WTC11 (cell line): Measurements from ENCODE around the gene ZNF480. TPM values are rescaled to one million over a fixed set of nuclear protein-coding genes. Genes with fewer than 3 reads are reported as not detected.

Experiments used
- ATAC-seq: fragments of 200-7000 bp; cut with Tn5 transposase; 2 replicates; pipeline ENCODE4 v1.10.0; 2021; ENCODE audit warnings: mild to moderate bottlenecking, moderate library complexity
- Bru-seq: library from RNA; stranded (reverse); fragments of 400-500 nt; gene quantifications from one replicate; lab custom pipeline; 2021; lab: Mats Ljungman, UMichigan
- CTCF ChIA-PET: fragments of 300-600 bp; sonication (Branson Sonifier 250); formaldehyde crosslinking; loops from one replicate; lab custom pipeline; 2021; ENCODE audit warnings: antibody characterized with exemption; lab: Charles Lee
- POLR2A ChIA-PET: fragments of 350-600 bp; sonication (Branson Sonifier 250); formaldehyde crosslinking; loops from one replicate; lab custom pipeline; 2021; ENCODE audit warnings: antibody characterized with exemption; lab: Charles Lee
- DNase-seq: peaks from one replicate; pipeline ENCODE4 v3.0.0; 2021; ENCODE audit warnings: low spot score
- H3K27ac Mint-ChIP-seq: 2 replicates; pipeline ENCODE4 v1.8.0; 2021; ENCODE audit warnings: mixed read lengths
- H3K27me3 Mint-ChIP-seq: 2 replicates; pipeline ENCODE4 v1.8.0; 2021; ENCODE audit warnings: low read depth, mild to moderate bottlenecking, moderate library complexity, mixed read lengths
- H3K36me3 Mint-ChIP-seq: 2 replicates; pipeline ENCODE4 v1.8.0; 2021; ENCODE audit warnings: mixed read lengths
- H3K4me1 Mint-ChIP-seq: 2 replicates; pipeline ENCODE4 v1.8.0; 2022; ENCODE audit warnings: mixed read lengths
- H3K4me3 Mint-ChIP-seq: 2 replicates; pipeline ENCODE4 v1.8.0; 2021; ENCODE audit warnings: mild to moderate bottlenecking, moderate library complexity, mixed read lengths
- H3K9me3 Mint-ChIP-seq: 2 replicates; pipeline ENCODE4 v1.8.0; 2021; ENCODE audit warnings: mixed read lengths
- ATF2 ChIP-seq: sonication (generic); formaldehyde crosslinking; IDR thresholded peaks from 2 replicates; pipeline ENCODE4 v1.8.1; 2022; ENCODE audit warnings: low read depth, missing genetic modification reagents, borderline replicate concordance
- FOXP1 ChIP-seq: sonication (generic); formaldehyde crosslinking; IDR thresholded peaks from 2 replicates; pipeline ENCODE4 v1.8.0; 2022; ENCODE audit warnings: missing genetic modification reagents, mild to moderate bottlenecking, moderate library complexity, borderline replicate concordance
- MYBL2 ChIP-seq: sonication (generic); formaldehyde crosslinking; IDR thresholded peaks from 2 replicates; pipeline ENCODE4 v1.8.1; 2023; ENCODE audit warnings: mild to moderate bottlenecking, moderate library complexity, missing genetic modification reagents
- SMAD3 ChIP-seq: sonication (generic); formaldehyde crosslinking; IDR thresholded peaks from 2 replicates; pipeline ENCODE4 v1.8.0; 2022; ENCODE audit warnings: missing genetic modification reagents, mild to moderate bottlenecking, borderline replicate concordance
- SP1 ChIP-seq: sonication (generic); formaldehyde crosslinking; conservative IDR thresholded peaks from 2 replicates; pipeline ENCODE4 v1.8.1; 2022; ENCODE audit warnings: missing genetic modification reagents
- TEAD4 ChIP-seq: sonication (generic); formaldehyde crosslinking; IDR thresholded peaks from 2 replicates; pipeline ENCODE4 v1.8.0; 2022; ENCODE audit warnings: mild to moderate bottlenecking, missing genetic modification reagents
- ZNF138 ChIP-seq: sonication (generic); formaldehyde crosslinking; conservative IDR thresholded peaks from 2 replicates; pipeline ENCODE4 v1.8.1; 2022; ENCODE audit warnings: mild to moderate bottlenecking, moderate library complexity, missing genetic modification reagents
- ZNF416 ChIP-seq: fragments of 250-450 bp; sonication (Bioruptor Pico); IDR thresholded peaks from 2 replicates; pipeline ENCODE4 v1.9.0; 2021; ENCODE audit warnings: mild to moderate bottlenecking, inconsistent platforms
- ZNF512 ChIP-seq: sonication (generic); formaldehyde crosslinking; IDR thresholded peaks from 2 replicates; pipeline ENCODE4 v1.8.1; 2022; ENCODE audit warnings: missing genetic modification reagents, borderline replicate concordance
- long read RNA-seq, 3 experiments: library from RNA in 1 of 3; library from capped mRNA in 1 of 3; library from polyadenylated mRNA in 1 of 3; unstranded in 2 of 3; stranded (forward) in 1 of 3; transcript quantifications; one replicate each; pipeline ENCODE4 v2.0.0, GENCODE V29; 2021
- total RNA-seq: library from RNA; stranded (reverse); gene quantifications from 3 replicates; pipeline ENCODE4 v1.2.3, GENCODE V29; 2021
- TF ChIP-seq, protein P1 (sequence below): fragments of 200-600 bp; IDR thresholded peaks from 2 replicates; pipeline ENCODE4 v1.8.0; 2022; ENCODE audit warnings: antibody characterized with exemption
- TF ChIP-seq, protein P2 (sequence below): sonication (generic); formaldehyde crosslinking; IDR thresholded peaks from 2 replicates; pipeline ENCODE4 v1.8.0; 2022; ENCODE audit warnings: mild to moderate bottlenecking, missing genetic modification reagents
- TF ChIP-seq, protein P3 (sequence below): sonication (generic); formaldehyde crosslinking; IDR thresholded peaks from 2 replicates; pipeline ENCODE4 v1.8.0; 2022; ENCODE audit warnings: missing genetic modification reagents
- TF ChIP-seq, protein P4 (sequence below): sonication (generic); formaldehyde crosslinking; IDR thresholded peaks from 2 replicates; pipeline ENCODE4 v1.8.0; 2022; ENCODE audit warnings: mild to moderate bottlenecking, missing genetic modification reagents

Gene ZNF480
- total RNA-seq, result 26.4 to 36.0 TPM (median 31.3 TPM) in 3 replicates
- Bru-seq, nascent RNA, result percentile 89 among the genes with signal in this experiment
- long read RNA-seq, experiment 1, full-length matches to known transcripts, result 32 of 53 reads
- long read RNA-seq, experiment 1, partial matches to known transcripts, result 2 of 53 reads
- long read RNA-seq, experiment 1, other reads (novel, unspliced or antisense), result 19 of 53 reads
- long read RNA-seq, experiment 2, full-length matches to known transcripts, result 17 of 34 reads
- long read RNA-seq, experiment 2, partial matches to known transcripts, result 1 of 34 reads
- long read RNA-seq, experiment 2, other reads (novel, unspliced or antisense), result 16 of 34 reads
- long read RNA-seq, experiment 3, full-length matches to known transcripts, result 1 of 3 reads
- long read RNA-seq, experiment 3, partial matches to known transcripts, result 0 of 3 reads
- long read RNA-seq, experiment 3, other reads (novel, unspliced or antisense), result 2 of 3 reads

DNA sequence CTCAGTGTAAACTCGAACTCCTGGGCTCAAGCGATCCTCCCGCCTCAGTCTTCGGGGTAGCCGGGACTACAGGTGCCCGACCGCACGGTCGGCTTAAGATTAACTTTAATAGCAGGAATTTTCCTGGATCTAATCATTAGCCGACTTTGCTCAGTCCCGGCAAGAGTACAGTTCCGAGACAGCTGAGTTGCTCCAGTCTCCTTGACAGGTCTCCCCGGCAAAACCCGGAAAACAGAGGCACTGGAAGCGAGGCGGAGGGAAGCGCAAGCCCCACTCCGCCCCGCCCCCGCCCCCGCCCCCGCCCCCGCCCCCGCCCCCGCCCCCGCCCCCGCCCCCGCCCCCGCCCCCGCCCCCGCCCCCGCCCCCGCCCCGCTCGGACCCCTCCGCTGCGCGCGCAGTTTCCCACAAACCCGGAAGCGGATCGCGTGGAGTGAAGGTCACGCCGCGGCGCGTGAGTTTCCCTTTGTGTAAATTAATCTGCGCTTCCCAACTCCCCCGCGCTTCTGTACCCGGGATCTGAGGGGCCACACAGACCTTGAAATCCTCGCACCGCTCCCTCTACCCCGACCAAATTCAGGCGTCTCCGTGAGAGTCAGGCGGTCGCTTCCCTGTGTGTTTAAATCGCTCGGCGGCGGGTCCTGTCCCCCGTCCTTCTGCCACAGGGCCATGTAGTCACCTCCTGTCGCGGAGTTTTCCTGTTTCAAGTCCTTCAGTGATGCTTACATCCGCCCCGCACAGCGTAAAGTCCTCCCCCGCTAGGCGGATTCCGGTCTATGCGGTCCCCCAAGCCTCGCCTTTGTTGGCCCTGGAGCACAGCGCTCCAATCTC, at the start of gene ZNF480:
TSS of gene ZNF480 (plus strand) at position 397 of the 828 bp plus-strand sequence. CDS start 3,244 bp downstream, outside the sequence.
- H3K9me3 Mint-ChIP-seq, result peaks cover 10% of the 10 kb centered on the region; the same call in 1 of the 2 replicates

More for the DNA sequence above, at the start of gene ZNF480:
- ChIA-PET POLR2A (no interaction called here), CTCF (interaction anchor here (1.0 kb wide), 1 partner anchor 54 kb away, joined by 3 read pairs; no protein-coding TSS in a partner anchor)
- ATAC-seq (peak; percentile 91), DNase-seq (peak; percentile 70)
- no peak for TF ChIP-seq ZNF416 (CRISPR knock-in tag)
- peak; percentile 22; the same call in 1 of the 2 replicates for TF ChIP-seq FOXP1
- TF ChIP-seq SMAD3 (CRISPR knock-in tag), result 0 out of 2 replicates have a peak, but pooled peaks have one; percentile 32
- no peak for TF ChIP-seq ZNF138 (CRISPR knock-in tag)
- TF ChIP-seq SP1 (CRISPR knock-in tag), result peak; percentile 50; the same call in 1 of the 2 replicates
- TF ChIP-seq, protein P1, sequence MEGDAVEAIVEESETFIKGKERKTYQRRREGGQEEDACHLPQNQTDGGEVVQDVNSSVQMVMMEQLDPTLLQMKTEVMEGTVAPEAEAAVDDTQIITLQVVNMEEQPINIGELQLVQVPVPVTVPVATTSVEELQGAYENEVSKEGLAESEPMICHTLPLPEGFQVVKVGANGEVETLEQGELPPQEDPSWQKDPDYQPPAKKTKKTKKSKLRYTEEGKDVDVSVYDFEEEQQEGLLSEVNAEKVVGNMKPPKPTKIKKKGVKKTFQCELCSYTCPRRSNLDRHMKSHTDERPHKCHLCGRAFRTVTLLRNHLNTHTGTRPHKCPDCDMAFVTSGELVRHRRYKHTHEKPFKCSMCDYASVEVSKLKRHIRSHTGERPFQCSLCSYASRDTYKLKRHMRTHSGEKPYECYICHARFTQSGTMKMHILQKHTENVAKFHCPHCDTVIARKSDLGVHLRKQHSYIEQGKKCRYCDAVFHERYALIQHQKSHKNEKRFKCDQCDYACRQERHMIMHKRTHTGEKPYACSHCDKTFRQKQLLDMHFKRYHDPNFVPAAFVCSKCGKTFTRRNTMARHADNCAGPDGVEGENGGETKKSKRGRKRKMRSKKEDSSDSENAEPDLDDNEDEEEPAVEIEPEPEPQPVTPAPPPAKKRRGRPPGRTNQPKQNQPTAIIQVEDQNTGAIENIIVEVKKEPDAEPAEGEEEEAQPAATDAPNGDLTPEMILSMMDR, result no peak
- no peak for TF ChIP-seq TEAD4 (CRISPR knock-in tag)
- TF ChIP-seq, protein P2, sequence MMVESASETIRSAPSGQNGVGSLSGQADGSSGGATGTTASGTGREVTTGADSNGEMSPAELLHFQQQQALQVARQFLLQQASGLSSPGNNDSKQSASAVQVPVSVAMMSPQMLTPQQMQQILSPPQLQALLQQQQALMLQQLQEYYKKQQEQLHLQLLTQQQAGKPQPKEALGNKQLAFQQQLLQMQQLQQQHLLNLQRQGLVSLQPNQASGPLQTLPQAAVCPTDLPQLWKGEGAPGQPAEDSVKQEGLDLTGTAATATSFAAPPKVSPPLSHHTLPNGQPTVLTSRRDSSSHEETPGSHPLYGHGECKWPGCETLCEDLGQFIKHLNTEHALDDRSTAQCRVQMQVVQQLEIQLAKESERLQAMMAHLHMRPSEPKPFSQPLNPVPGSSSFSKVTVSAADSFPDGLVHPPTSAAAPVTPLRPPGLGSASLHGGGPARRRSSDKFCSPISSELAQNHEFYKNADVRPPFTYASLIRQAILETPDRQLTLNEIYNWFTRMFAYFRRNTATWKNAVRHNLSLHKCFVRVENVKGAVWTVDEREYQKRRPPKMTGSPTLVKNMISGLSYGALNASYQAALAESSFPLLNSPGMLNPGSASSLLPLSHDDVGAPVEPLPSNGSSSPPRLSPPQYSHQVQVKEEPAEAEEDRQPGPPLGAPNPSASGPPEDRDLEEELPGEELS, result no peak
- 0 out of 2 replicates have a peak, but pooled peaks have one; percentile 41 for TF ChIP-seq MYBL2
- TF ChIP-seq ZNF512, result no peak
- TF ChIP-seq, protein P3, sequence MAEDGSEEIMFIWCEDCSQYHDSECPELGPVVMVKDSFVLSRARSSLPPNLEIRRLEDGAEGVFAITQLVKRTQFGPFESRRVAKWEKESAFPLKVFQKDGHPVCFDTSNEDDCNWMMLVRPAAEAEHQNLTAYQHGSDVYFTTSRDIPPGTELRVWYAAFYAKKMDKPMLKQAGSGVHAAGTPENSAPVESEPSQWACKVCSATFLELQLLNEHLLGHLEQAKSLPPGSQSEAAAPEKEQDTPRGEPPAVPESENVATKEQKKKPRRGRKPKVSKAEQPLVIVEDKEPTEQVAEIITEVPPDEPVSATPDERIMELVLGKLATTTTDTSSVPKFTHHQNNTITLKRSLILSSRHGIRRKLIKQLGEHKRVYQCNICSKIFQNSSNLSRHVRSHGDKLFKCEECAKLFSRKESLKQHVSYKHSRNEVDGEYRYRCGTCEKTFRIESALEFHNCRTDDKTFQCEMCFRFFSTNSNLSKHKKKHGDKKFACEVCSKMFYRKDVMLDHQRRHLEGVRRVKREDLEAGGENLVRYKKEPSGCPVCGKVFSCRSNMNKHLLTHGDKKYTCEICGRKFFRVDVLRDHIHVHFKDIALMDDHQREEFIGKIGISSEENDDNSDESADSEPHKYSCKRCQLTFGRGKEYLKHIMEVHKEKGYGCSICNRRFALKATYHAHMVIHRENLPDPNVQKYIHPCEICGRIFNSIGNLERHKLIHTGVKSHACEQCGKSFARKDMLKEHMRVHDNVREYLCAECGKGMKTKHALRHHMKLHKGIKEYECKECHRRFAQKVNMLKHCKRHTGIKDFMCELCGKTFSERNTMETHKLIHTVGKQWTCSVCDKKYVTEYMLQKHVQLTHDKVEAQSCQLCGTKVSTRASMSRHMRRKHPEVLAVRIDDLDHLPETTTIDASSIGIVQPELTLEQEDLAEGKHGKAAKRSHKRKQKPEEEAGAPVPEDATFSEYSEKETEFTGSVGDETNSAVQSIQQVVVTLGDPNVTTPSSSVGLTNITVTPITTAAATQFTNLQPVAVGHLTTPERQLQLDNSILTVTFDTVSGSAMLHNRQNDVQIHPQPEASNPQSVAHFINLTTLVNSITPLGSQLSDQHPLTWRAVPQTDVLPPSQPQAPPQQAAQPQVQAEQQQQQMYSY (CRISPR knock-in tag), result peak; percentile 83
- TF ChIP-seq, protein P4, sequence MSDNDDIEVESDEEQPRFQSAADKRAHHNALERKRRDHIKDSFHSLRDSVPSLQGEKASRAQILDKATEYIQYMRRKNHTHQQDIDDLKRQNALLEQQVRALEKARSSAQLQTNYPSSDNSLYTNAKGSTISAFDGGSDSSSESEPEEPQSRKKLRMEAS (CRISPR knock-in tag), result 0 out of 2 replicates have a peak, but pooled peaks have one; percentile 25
- TF ChIP-seq ATF2 (CRISPR knock-in tag), result no peak
- Mint-ChIP-seq H3K4me3 (peak within 1 kb of the TSS; percentile 89), H3K27ac (peak within 1 kb of the TSS; percentile 63), H3K27me3 (no peaks in the 10 kb centered on the region), H3K36me3 (peaks cover 38% of the 10 kb centered on the region), H3K4me1 (peaks cover 16% of the 10 kb centered on the region)
